Measurements from ENCODE around the gene VGLL4. TPM values are rescaled to one million over a fixed set of nuclear protein-coding genes. Genes with fewer than 3 reads are reported as not detected.

Gene VGLL4
- polyA plus RNA-seq, 1 donor from 2014 or later, result 113 TPM

DNA sequence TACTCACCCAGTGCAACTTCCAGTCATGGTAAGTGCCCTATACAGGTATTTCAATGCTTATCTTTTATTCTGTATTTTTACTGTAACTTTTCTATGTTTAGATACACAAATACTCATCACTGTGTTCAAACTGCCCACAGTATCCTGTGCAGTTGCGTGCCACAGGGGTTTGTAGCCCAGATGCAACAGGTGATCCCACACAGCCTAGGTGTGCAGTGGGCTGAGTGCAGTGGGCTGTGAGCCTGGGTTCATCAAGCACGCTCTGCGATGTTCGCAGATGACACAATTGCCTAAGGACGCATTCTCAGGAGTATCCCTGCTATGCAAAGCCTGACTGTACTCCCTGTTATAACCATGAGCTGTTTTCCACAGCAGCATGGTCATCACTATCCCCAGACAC is 36.2 kb upstream of the VGLL4 start:
- H3F3A ChIP-seq (ENCODE audit: insufficient read depth, low read length, poor library complexity, severe bottlenecking), result no peaks in the 10 kb centered on the region
- H3K79me2 ChIP-seq (replicated peaks; ENCODE audit: insufficient read depth, low read length), result no peaks in the 10 kb centered on the region
- no peaks in the 10 kb centered on the region for H4K20me1 ChIP-seq (ENCODE audit: insufficient read depth)
- no peak overlapping the region for H3K27ac ChIP-seq (ENCODE audit: low read length)
- no peaks in the 10 kb centered on the region for H3K27me3 ChIP-seq (ENCODE audit: insufficient read depth, low read depth, low read length)
- no peak overlapping the region for H2AFZ ChIP-seq (ENCODE audit: low read depth, low read length)
- no peaks in the 10 kb centered on the region for H3K36me3 ChIP-seq (ENCODE audit: insufficient read depth, low read length)
- no peak overlapping the region for H3K9ac ChIP-seq (ENCODE audit: low read length)
- H3K4me2 ChIP-seq (ENCODE audit: low read length), result no peak overlapping the region
- no peak overlapping the region for H3K4me3 ChIP-seq (ENCODE audit: low read length)
- TF ChIP-seq EZH2 (IDR thresholded peaks at IDR 0.05; ENCODE audit: borderline replicate concordance, insufficient read depth, low read length, poor library complexity, severe bottlenecking), result no peak
- no peak for TF ChIP-seq POLR2AphosphoS5 (IDR thresholded peaks at IDR 0.05)
- TF ChIP-seq, protein P1, sequence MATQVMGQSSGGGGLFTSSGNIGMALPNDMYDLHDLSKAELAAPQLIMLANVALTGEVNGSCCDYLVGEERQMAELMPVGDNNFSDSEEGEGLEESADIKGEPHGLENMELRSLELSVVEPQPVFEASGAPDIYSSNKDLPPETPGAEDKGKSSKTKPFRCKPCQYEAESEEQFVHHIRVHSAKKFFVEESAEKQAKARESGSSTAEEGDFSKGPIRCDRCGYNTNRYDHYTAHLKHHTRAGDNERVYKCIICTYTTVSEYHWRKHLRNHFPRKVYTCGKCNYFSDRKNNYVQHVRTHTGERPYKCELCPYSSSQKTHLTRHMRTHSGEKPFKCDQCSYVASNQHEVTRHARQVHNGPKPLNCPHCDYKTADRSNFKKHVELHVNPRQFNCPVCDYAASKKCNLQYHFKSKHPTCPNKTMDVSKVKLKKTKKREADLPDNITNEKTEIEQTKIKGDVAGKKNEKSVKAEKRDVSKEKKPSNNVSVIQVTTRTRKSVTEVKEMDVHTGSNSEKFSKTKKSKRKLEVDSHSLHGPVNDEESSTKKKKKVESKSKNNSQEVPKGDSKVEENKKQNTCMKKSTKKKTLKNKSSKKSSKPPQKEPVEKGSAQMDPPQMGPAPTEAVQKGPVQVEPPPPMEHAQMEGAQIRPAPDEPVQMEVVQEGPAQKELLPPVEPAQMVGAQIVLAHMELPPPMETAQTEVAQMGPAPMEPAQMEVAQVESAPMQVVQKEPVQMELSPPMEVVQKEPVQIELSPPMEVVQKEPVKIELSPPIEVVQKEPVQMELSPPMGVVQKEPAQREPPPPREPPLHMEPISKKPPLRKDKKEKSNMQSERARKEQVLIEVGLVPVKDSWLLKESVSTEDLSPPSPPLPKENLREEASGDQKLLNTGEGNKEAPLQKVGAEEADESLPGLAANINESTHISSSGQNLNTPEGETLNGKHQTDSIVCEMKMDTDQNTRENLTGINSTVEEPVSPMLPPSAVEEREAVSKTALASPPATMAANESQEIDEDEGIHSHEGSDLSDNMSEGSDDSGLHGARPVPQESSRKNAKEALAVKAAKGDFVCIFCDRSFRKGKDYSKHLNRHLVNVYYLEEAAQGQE (IDR thresholded peaks at IDR 0.05; ENCODE audit: borderline replicate concordance), result no peak
- TF ChIP-seq TAF1 (IDR thresholded peaks at IDR 0.05; ENCODE audit: low read depth), result no peak
- TF ChIP-seq EP300 (conservative IDR thresholded peaks at IDR 0.05; ENCODE audit: poor library complexity, severe bottlenecking), result no peak
- no peak for TF ChIP-seq SMC3 (conservative IDR thresholded peaks at IDR 0.05; ENCODE audit: poor library complexity)
- TF ChIP-seq RAD21 (conservative IDR thresholded peaks at IDR 0.05), result no peak
- TF ChIP-seq MXI1 (conservative IDR thresholded peaks at IDR 0.05; ENCODE audit: poor library complexity, severe bottlenecking), result no peak
- TF ChIP-seq, protein P2, sequence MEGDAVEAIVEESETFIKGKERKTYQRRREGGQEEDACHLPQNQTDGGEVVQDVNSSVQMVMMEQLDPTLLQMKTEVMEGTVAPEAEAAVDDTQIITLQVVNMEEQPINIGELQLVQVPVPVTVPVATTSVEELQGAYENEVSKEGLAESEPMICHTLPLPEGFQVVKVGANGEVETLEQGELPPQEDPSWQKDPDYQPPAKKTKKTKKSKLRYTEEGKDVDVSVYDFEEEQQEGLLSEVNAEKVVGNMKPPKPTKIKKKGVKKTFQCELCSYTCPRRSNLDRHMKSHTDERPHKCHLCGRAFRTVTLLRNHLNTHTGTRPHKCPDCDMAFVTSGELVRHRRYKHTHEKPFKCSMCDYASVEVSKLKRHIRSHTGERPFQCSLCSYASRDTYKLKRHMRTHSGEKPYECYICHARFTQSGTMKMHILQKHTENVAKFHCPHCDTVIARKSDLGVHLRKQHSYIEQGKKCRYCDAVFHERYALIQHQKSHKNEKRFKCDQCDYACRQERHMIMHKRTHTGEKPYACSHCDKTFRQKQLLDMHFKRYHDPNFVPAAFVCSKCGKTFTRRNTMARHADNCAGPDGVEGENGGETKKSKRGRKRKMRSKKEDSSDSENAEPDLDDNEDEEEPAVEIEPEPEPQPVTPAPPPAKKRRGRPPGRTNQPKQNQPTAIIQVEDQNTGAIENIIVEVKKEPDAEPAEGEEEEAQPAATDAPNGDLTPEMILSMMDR (IDR thresholded peaks at IDR 0.05; ENCODE audit: poor library complexity, severe bottlenecking), result no peak
- H3K9me3 ChIP-seq (ENCODE audit: low read length), result no peaks in the 10 kb centered on the region
- no peaks in the 10 kb centered on the region for H3K9me2 ChIP-seq (ENCODE audit: insufficient read depth, low read length)

DNA sequence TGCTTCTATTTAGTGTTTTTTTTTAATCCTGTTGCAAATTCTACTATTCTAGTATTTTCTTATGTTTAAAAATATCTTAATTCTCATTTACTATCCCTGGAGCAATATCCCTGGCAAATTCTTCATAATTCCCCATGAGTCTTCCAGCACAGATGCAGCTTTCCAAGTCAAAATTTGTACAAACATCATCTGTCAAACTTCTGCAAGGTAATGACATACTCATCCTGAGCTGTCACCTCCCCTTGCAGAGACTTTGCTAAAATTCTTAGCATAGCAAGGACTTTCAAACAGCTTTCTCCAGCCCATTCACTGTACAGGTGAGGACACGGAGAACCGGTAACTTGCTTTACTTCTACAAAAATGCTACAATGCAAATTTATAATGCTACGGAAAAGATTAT is 28.6 kb upstream of the VGLL4 start:
- H3K4me3 ChIP-seq (ENCODE audit: low read length), result no peak overlapping the region
- no peaks in the 10 kb centered on the region for H4K20me1 ChIP-seq (ENCODE audit: insufficient read depth)
- H3K9me3 ChIP-seq (ENCODE audit: low read length), result no peaks in the 10 kb centered on the region
- no peak overlapping the region for H3K9ac ChIP-seq (ENCODE audit: low read length)
- TF ChIP-seq EZH2 (IDR thresholded peaks at IDR 0.05; ENCODE audit: borderline replicate concordance, insufficient read depth, low read length, poor library complexity, severe bottlenecking), result no peak
- no peak for TF ChIP-seq RAD21 (conservative IDR thresholded peaks at IDR 0.05)
- TF ChIP-seq, protein P1 (IDR thresholded peaks at IDR 0.05; ENCODE audit: borderline replicate concordance), result no peak
- TF ChIP-seq, protein P2 (IDR thresholded peaks at IDR 0.05; ENCODE audit: poor library complexity, severe bottlenecking), result no peak
- H2AFZ ChIP-seq (ENCODE audit: low read depth, low read length), result no peak overlapping the region
- H3K79me2 ChIP-seq (replicated peaks; ENCODE audit: insufficient read depth, low read length), result no peaks in the 10 kb centered on the region
- no peaks in the 10 kb centered on the region for H3K27me3 ChIP-seq (ENCODE audit: insufficient read depth, low read depth, low read length)
- H3F3A ChIP-seq (ENCODE audit: insufficient read depth, low read length, poor library complexity, severe bottlenecking), result no peaks in the 10 kb centered on the region
- no peaks in the 10 kb centered on the region for H3K36me3 ChIP-seq (ENCODE audit: insufficient read depth, low read length)
- H3K4me2 ChIP-seq (ENCODE audit: low read length), result no peak overlapping the region
- no peak overlapping the region for H3K27ac ChIP-seq (ENCODE audit: low read length)
- H3K9me2 ChIP-seq (ENCODE audit: insufficient read depth, low read length), result no peaks in the 10 kb centered on the region
